Measurements from ENCODE around the gene CCDC85C. TPM values are rescaled to one million over a fixed set of nuclear protein-coding genes. Genes with fewer than 3 reads are reported as not detected.

The CCDC85C gene
- total and polyA plus RNA-seq, 2 of the 8 experiments (the other 6 are each of a cell fraction or from before 2014, with no cell fraction given) = 16.8 to 35.8 TPM

- TF ChIP-seq HDAC2 (IDR thresholded peaks at IDR 0.05; ENCODE audit: borderline replicate concordance in 1 of 2, low read depth in 2 of 2, low read length in 2 of 2) (no peak), NRF1 (IDR thresholded peaks at IDR 0.05; ENCODE audit: low read depth, low read length) (no peak), RXRA (IDR thresholded peaks at IDR 0.05; ENCODE audit: insufficient read depth, low read depth, low read length) (no peak), E2F6 (IDR thresholded peaks at IDR 0.05) (no peak), BRCA1 (IDR thresholded peaks at IDR 0.05; ENCODE audit: low read depth, low read length) (no peak)
Measured at GRCh38 chr14:99573000-99573330, 31.0 kb downstream of the CCDC85C start (continued).

All from H1 (cell line).